WTC11 (cell line): ENCODE results near the gene KIFC1. TPM values are rescaled to one million over a fixed set of nuclear protein-coding genes. Genes with fewer than 3 reads are reported as not detected.

Experiments used
- ATAC-seq: fragments of 200-7000 bp; cut with Tn5 transposase; 2 replicates; pipeline ENCODE4 v1.10.0; 2021; ENCODE audit warnings: mild to moderate bottlenecking, moderate library complexity
- CTCF ChIA-PET: fragments of 300-600 bp; sonication (Branson Sonifier 250); formaldehyde crosslinking; loops from one replicate; lab custom pipeline; 2021; ENCODE audit warnings: antibody characterized with exemption; lab: Charles Lee
- POLR2A ChIA-PET: fragments of 350-600 bp; sonication (Branson Sonifier 250); formaldehyde crosslinking; loops from one replicate; lab custom pipeline; 2021; ENCODE audit warnings: antibody characterized with exemption; lab: Charles Lee
- DNase-seq: peaks from one replicate; pipeline ENCODE4 v3.0.0; 2021; ENCODE audit warnings: low spot score
- H3K27ac Mint-ChIP-seq: 2 replicates; pipeline ENCODE4 v1.8.0; 2021; ENCODE audit warnings: mixed read lengths
- H3K27me3 Mint-ChIP-seq: 2 replicates; pipeline ENCODE4 v1.8.0; 2021; ENCODE audit warnings: low read depth, mild to moderate bottlenecking, moderate library complexity, mixed read lengths
- H3K36me3 Mint-ChIP-seq: 2 replicates; pipeline ENCODE4 v1.8.0; 2021; ENCODE audit warnings: mixed read lengths
- H3K4me1 Mint-ChIP-seq: 2 replicates; pipeline ENCODE4 v1.8.0; 2022; ENCODE audit warnings: mixed read lengths
- H3K4me3 Mint-ChIP-seq: 2 replicates; pipeline ENCODE4 v1.8.0; 2021; ENCODE audit warnings: mild to moderate bottlenecking, moderate library complexity, mixed read lengths
- H3K9me3 Mint-ChIP-seq: 2 replicates; pipeline ENCODE4 v1.8.0; 2021; ENCODE audit warnings: mixed read lengths
- AR ChIP-seq: fragments of 250-450 bp; sonication (Bioruptor Pico); IDR thresholded peaks from 2 replicates; pipeline ENCODE4 v1.9.0; 2021; ENCODE audit warnings: mild to moderate bottlenecking
- ATF3 ChIP-seq: sonication (generic); formaldehyde crosslinking; conservative IDR thresholded peaks from 2 replicates; pipeline ENCODE4 v1.8.1; 2022; ENCODE audit warnings: mild to moderate bottlenecking, missing genetic modification reagents
- CREM ChIP-seq: sonication (generic); formaldehyde crosslinking; IDR thresholded peaks from 2 replicates; pipeline ENCODE4 v1.8.1; 2022; ENCODE audit warnings: mild to moderate bottlenecking, missing genetic modification reagents, moderate library complexity
- ELF4 ChIP-seq: sonication (generic); formaldehyde crosslinking; IDR thresholded peaks from 2 replicates; pipeline ENCODE4 v1.8.1; 2022; ENCODE audit warnings: low read depth, mild to moderate bottlenecking, moderate library complexity, missing genetic modification reagents
- FOXK1 ChIP-seq: sonication (generic); formaldehyde crosslinking; IDR thresholded peaks from 2 replicates; pipeline ENCODE4 v1.8.0; 2022; ENCODE audit warnings: mild to moderate bottlenecking, moderate library complexity, missing genetic modification reagents
- HMGA2 ChIP-seq: fragments of 250-450 bp; sonication (Bioruptor Pico); IDR thresholded peaks from 2 replicates; pipeline ENCODE4 v1.4.0; 2021; ENCODE audit warnings: mild to moderate bottlenecking, moderate library complexity
- IRF2 ChIP-seq: sonication (generic); formaldehyde crosslinking; IDR thresholded peaks from 2 replicates; pipeline ENCODE4 v1.8.0; 2022; ENCODE audit warnings: low read depth, missing genetic modification reagents, borderline replicate concordance
- JAZF1 ChIP-seq: fragments of 250-450 bp; sonication (Bioruptor Pico); IDR thresholded peaks from 2 replicates; pipeline ENCODE4 v1.9.0; 2021; ENCODE audit warnings: moderate library complexity, mild to moderate bottlenecking, inconsistent platforms
- NR1H2 ChIP-seq: sonication (generic); formaldehyde crosslinking; IDR thresholded peaks from 2 replicates; pipeline ENCODE4 v1.9.0; 2021; ENCODE audit warnings: mild to moderate bottlenecking, moderate library complexity, missing genetic modification reagents
- TEAD4 ChIP-seq: sonication (generic); formaldehyde crosslinking; IDR thresholded peaks from 2 replicates; pipeline ENCODE4 v1.8.0; 2022; ENCODE audit warnings: mild to moderate bottlenecking, missing genetic modification reagents
- ZBTB21 ChIP-seq: sonication (generic); formaldehyde crosslinking; IDR thresholded peaks from 2 replicates; pipeline ENCODE4 v1.8.1; 2023; ENCODE audit warnings: mild to moderate bottlenecking, missing genetic modification reagents, borderline replicate concordance
- ZBTB43 ChIP-seq: sonication (generic); formaldehyde crosslinking; IDR thresholded peaks from 2 replicates; pipeline ENCODE4 v1.8.1; 2023; ENCODE audit warnings: mild to moderate bottlenecking, missing genetic modification reagents
- ZNF121 ChIP-seq: sonication (generic); formaldehyde crosslinking; IDR thresholded peaks from 2 replicates; pipeline ENCODE4 v1.8.0; 2023; ENCODE audit warnings: missing genetic modification reagents
- ZNF219 ChIP-seq: sonication (generic); formaldehyde crosslinking; IDR thresholded peaks from 2 replicates; pipeline ENCODE4 v1.8.0; 2023; ENCODE audit warnings: missing genetic modification reagents, mild to moderate bottlenecking, borderline replicate concordance
- ZSCAN18 ChIP-seq: fragments of 250-450 bp; sonication (Bioruptor Pico); IDR thresholded peaks from 2 replicates; pipeline ENCODE4 v2.1.2; 2022; ENCODE audit warnings: mild to moderate bottlenecking, moderate library complexity
- total RNA-seq: library from RNA; stranded (reverse); gene quantifications from 3 replicates; pipeline ENCODE4 v1.2.3, GENCODE V29; 2021
- TF ChIP-seq, protein P1 (sequence below): sonication (generic); formaldehyde crosslinking; IDR thresholded peaks from 2 replicates; pipeline ENCODE4 v1.8.1; 2023; ENCODE audit warnings: mild to moderate bottlenecking, missing genetic modification reagents, moderate library complexity
- TF ChIP-seq, protein P2 (sequence below): sonication (generic); formaldehyde crosslinking; IDR thresholded peaks from 2 replicates; pipeline ENCODE4 v1.8.1; 2022; ENCODE audit warnings: low read depth, mild to moderate bottlenecking, moderate library complexity, missing genetic modification reagents, borderline replicate concordance
- TF ChIP-seq, protein P3 (sequence below): sonication (generic); formaldehyde crosslinking; IDR thresholded peaks from 2 replicates; pipeline ENCODE4 v1.8.1; 2023; ENCODE audit warnings: mild to moderate bottlenecking, moderate library complexity, missing genetic modification reagents

The KIFC1 gene
- total RNA-seq, 1 experiment from 2014 or later: 97.3 TPM

DNA sequence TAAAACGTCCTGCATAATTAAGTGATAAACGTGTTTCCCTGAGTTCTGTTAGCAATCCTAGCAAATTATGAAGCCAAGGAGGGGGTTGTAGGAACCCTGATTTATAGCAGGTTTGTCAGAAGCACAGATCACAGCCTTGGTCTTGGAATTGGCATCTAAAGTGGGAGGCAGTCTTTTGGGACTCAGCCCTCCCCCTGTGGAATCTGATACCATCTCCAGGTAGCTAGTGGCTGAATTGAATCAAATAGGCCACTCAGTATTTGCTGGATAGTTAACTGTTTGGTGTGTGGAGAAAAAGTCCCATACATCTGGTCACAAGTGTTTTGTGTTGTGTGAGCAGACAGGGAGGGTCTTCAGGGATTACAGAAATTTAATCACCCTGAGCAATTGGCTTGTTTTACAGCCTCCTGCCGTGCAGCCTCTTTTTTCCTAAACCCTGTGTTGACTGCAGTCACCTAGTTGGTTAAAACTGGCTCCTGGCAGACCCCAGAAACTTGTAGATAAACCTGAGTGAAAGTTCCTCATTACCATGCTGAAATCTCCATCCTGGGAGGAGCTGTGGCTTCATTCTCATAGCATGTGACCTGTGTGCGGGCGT, 19.0 kb upstream of the KIFC1 start:
- Mint-ChIP-seq H3K9me3 (no peaks in the 10 kb centered on the region), H3K27me3 (no peaks in the 10 kb centered on the region), H3K27ac (peak overlapping the region; percentile 83), H3K4me3 (no peak overlapping the region), H3K4me1 (peaks cover 34% of the 10 kb centered on the region), H3K36me3 (no peaks in the 10 kb centered on the region)
- TF ChIP-seq NR1H2 (CRISPR knock-in tag): no peak
- TF ChIP-seq TEAD4: no peak
- TF ChIP-seq ZNF219 (CRISPR knock-in tag): no peak
- TF ChIP-seq, protein P1, sequence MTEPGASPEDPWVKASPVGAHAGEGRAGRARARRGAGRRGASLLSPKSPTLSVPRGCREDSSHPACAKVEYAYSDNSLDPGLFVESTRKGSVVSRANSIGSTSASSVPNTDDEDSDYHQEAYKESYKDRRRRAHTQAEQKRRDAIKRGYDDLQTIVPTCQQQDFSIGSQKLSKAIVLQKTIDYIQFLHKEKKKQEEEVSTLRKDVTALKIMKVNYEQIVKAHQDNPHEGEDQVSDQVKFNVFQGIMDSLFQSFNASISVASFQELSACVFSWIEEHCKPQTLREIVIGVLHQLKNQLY (CRISPR knock-in tag): no peak
- TF ChIP-seq, protein P2, sequence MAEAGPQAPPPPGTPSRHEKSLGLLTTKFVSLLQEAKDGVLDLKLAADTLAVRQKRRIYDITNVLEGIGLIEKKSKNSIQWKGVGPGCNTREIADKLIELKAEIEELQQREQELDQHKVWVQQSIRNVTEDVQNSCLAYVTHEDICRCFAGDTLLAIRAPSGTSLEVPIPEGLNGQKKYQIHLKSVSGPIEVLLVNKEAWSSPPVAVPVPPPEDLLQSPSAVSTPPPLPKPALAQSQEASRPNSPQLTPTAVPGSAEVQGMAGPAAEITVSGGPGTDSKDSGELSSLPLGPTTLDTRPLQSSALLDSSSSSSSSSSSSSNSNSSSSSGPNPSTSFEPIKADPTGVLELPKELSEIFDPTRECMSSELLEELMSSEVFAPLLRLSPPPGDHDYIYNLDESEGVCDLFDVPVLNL: no peak
- TF ChIP-seq AR (CRISPR knock-in tag): no peak
- TF ChIP-seq ELF4 (CRISPR knock-in tag): no peak
- TF ChIP-seq IRF2 (CRISPR knock-in tag): no peak
- TF ChIP-seq FOXK1 (CRISPR knock-in tag): no peak
- TF ChIP-seq ZSCAN18: no peak
- TF ChIP-seq CREM (CRISPR knock-in tag): no peak
- no peak for TF ChIP-seq JAZF1 (CRISPR knock-in tag)
- no peak for TF ChIP-seq ZNF121 (CRISPR knock-in tag)
- no peak for TF ChIP-seq ZBTB43 (CRISPR knock-in tag)
- TF ChIP-seq, protein P3, sequence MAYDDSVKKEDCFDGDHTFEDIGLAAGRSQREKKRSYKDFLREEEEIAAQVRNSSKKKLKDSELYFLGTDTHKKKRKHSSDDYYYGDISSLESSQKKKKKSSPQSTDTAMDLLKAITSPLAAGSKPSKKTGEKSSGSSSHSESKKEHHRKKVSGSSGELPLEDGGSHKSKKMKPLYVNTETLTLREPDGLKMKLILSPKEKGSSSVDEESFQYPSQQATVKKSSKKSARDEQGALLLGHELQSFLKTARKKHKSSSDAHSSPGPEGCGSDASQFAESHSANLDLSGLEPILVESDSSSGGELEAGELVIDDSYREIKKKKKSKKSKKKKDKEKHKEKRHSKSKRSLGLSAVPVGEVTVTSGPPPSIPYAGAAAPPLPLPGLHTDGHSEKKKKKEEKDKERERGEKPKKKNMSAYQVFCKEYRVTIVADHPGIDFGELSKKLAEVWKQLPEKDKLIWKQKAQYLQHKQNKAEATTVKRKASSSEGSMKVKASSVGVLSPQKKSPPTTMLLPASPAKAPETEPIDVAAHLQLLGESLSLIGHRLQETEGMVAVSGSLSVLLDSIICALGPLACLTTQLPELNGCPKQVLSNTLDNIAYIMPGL (CRISPR knock-in tag): no peak
- TF ChIP-seq ZBTB21 (CRISPR knock-in tag): no peak
- no peak for TF ChIP-seq HMGA2
- TF ChIP-seq ATF3 (CRISPR knock-in tag): no peak
- ChIA-PET CTCF (no interaction called here), POLR2A (no interaction called here)
- DNase-seq: no peak
- peak; percentile 60 for ATAC-seq
